Anterior cingulate cortex (tissue), 58 donors: ENCODE data around the gene ZNF195.
"Not testable (repeated sequence)": the region's sequence is repeated elsewhere in the genome, so short reads cannot be mapped to it uniquely, and the experiment has no call there.

Source experiments
- DNase-seq, 58 donors: peaks; one replicate each; lab custom pipeline; 2025; lab: John Stamatoyannopoulos, UW

The ZNF195 gene

DNA sequence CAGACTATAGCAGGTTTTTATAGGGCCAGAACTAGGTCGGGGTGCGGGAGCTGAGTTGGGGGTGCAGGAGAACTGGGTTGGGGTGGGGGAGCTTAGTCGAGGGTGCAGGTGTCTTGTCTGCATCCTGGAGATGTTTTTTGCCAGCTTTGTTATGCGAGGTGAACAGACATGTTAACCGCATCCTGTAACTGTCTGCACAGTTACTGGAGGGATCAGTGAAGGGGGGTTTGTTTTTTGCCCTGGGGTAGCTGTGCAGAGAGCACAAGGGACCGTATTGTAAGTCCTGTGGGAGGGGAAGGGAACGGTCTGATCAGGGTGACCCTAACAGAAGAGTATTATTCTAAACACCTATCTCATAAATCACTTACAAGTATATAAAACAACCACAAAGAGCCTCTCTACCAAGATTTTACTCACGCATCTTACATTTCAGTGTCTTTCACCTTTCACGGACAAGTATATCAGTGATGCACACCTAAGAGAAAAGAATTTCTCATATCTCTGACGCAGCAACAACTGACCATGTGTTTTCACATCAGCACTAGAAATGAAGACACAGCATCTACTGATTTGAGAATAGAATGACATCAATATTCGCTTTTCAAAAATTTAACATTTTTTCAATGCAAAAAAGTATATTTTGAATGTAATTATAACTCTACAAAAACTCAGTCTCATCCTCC, 20.8 kb downstream of the ZNF195 start:
- DNase-seq: no peak

DNA sequence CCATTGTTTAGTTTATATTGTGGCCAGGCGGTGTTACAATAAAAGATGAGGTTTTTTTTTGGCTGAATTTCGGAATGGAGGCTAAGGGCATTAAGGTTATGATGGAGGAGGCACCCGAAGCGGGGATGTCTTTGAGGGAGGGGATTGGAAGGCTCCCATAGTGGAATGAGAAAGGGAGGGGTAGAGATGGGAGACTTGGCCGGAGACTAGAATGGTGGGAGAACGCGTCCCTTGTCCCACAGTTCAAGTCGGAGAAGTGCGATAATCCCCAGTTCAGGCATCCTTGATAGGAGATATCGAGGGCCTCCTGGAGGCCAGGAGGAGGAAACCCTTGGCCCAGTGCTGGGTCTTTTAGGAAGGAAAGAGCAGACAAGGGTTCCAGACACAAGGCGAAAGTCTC, 21.6 kb downstream of the ZNF195 start:
- no peak for DNase-seq

GRCh38 chr11:3356858-3357257, 22.1 kb downstream of the ZNF195 start:
- no peak for DNase-seq

- DNase-seq: no peak
These were observed 25.9 kb downstream of the ZNF195 start for GRCh38 chr11:3353066-3353465.

DNA sequence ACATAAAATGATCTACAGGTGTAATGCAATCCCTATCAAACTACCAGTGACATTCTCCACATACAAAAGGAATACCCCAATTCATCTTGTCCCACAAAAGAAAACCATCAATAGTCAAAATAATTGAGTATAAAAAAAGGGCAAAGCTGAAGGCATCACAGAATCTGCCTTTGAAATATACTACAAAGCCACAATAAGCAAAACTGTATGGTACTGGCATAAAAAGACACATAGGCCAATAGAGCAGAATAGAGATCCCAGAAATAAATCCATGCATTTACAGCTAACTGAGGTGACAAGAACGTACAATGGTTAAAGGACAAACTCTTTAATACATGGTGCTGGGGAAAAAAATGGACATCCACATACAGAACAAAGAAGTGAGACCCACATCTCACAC, 31.8 kb downstream of the ZNF195 start:
- no peak for DNase-seq

GRCh38 chr11:3346587-3346986, 32.4 kb downstream of the ZNF195 start:
- DNase-seq: no peak

GRCh38 chr11:3345736-3346135, 33.2 kb downstream of the ZNF195 start:
- DNase-seq: no peak

DNA sequence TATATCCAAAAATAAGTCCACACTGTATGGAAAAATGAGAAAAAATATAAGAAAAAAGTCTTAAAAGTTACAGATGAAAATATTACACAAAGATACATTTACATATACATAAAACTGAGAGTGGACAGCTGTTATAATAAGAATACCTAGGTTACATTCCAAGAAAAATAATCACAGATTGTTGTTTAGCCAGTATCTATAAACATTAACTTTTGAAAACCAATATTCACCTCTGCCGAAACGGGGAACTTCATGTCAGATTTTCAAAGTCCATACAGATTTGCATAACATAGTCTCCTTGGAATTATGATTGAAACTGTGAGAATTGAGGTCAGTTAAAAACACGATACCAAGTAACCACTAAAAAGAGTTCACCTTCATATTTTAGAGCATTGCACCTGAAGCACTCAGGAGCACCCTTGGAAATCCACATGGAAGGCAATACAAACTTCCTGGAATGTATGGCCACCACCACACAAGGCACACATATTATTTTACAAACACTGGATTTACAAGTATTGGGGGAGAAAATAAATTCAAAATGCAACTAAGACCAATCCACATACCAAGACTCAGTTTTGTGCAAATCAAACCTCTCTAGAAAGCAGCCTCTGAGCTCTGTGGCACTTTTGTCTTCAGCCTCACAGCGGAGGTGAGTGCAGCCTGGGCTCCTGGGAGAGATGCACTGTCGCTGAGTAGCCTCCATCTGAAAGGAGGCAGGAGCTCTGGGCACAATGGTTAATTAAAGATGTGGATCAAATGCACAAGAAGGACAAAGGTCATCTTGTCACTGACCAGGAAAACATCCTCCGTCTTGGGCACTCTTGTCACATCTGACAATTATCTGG, 34.4 kb downstream of the ZNF195 start:
- no peak for DNase-seq

GRCh38 chr11:3342709-3343108, 36.2 kb downstream of the ZNF195 start:
- no peak for DNase-seq

DNA sequence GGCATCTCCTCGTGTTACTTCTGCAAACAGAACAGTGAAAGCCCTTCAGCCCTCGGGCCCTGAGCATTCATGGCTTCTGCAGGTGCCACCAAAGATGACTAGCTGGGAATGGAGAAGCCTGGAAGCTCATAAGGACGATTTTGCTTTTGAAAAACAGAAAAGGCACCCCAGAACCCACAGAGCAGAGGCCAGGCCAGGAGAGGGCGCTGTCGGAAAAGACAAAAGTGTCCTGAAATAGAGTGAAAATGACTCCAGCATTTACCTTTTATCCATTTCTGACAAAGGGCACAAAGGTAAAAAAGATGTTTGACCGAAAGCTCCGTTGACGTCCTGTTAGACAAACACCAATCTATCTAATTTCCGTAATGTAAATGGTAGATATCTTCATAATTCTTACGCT, 37.6 kb downstream of the ZNF195 start:
- DNase-seq: peak in 8 of 58 donors; percentile 1 to 51 (median 4)

DNA sequence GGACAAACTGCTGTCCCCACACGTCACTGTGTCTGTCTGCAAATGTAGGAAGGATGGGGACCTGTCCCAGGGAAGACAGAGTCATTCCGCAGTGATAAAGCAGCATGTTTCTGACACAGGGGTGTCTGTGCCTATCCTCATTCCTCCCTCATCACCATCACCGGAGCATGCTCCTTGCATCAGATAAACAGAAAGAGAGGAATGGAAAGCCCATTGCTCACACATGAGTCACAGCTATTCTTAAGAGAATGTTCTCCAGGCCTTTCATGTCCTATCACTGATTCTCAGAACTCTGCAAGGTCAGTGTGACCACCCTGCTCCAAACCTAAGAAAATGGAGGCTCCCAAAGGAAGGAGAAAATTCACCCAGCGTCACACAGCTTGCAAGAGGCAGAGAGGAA, 38.9 kb downstream of the ZNF195 start:
- no peak for DNase-seq

- no peak for DNase-seq
These were observed 39.7 kb downstream of the ZNF195 start for GRCh38 chr11:3339340-3339624.

DNA sequence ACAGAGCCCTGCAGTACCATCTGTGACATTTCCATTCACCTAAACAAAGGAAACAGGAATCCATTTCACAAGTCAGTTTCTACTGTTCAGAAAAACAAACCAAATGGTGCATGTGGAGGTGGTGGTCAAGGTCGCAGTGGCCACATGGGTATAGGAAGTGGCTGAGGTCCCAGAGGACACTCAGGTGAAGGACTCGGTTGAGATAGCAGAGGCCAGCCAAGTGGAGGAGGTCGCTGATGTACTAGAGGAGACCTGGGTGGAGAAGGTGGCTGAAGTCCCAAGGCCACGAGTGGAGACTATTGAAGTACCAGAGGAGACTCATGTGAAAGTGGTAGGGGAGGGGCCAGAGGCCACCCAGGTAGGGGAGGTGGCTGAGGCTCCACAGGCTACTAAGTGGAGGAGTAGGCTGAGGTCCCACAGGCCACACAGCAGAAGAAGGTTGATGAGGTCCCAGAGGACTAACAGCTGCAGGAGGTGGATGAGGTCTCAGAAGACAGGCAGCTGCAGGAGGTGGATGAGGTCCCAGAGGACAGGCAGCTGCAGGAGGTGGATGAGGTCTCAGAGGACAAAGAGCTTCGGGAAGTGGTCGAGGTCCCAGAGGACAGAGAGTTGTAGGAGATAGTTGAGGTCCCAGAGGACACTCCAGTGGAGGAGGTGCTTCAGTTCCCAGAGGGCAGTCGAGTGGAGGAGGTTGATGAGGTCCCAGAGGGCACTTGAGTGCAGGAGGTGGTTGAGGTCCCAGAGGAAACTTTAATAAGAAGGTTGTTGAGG, 40.2 kb downstream of the ZNF195 start:
- DNase-seq: no peak

- not testable (repeated sequence) for DNase-seq
These were observed 42.5 kb downstream of the ZNF195 start for GRCh38 chr11:3336420-3336819.

DNA sequence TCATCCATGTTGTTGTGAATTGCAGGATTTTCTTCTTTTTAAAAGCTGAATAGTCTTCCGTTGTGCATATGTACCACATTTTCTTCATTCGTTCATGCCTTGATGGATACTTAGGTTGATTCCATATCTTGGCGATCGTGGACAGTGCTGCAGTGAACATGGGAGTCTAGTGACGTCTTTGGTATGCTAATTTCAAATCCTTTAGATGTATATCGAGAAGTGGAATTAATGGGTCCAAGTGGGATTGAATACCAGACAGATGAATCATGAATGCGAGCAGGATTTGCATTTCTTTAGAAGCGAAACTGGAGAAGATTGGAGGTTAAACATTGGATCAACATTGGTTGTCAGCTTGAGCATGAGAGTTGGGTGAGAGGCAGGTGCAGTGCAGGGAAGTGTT, 45.8 kb downstream of the ZNF195 start:
- not testable (repeated sequence) for DNase-seq

GRCh38 chr11:3331078-3331477, 47.9 kb downstream of the ZNF195 start:
- not testable (repeated sequence) for DNase-seq

- DNase-seq: not testable (repeated sequence)
These were observed 48.9 kb downstream of the ZNF195 start for GRCh38 chr11:3330064-3330463.

DNA sequence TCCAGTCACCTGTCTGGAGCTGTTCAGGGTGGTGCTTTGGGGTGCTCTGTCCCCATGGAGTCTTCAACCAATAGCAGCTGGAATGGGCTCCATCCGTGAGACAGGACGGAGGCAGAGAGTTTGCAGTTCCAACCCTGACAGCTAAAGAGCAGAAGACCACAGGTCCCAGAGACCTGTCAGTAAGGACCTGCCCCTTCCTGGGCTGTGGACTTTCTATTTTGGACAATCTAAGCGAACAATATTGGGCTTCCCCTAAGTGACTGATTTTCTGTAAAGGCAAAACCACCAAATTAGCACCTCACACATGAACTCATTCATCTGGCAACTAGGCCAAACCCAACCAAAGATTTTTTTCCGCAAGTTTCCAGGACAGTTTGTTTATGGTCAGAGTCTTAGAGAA, 50.4 kb downstream of the ZNF195 start:
- not testable (repeated sequence) for DNase-seq

DNA sequence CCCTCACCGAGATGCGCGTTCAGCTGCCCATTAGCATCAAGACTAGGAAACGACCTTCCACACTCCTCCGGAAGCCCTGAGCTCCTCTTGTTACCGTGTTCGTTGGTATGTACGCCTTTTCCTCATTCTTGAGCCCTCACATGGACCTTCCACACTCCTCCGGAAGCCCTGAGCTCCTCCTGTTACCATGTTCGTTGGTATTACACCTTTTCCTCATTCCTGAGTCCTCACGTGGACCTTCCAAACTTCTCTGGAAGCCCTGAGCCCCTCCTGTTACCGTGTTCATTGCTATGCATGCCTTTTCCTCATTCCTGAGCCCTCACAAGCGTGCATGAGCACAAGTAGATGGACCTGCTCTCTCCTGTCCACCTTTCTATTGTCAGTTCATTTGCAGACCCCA, 52.5 kb downstream of the ZNF195 start:
- DNase-seq: not testable (repeated sequence)

DNA sequence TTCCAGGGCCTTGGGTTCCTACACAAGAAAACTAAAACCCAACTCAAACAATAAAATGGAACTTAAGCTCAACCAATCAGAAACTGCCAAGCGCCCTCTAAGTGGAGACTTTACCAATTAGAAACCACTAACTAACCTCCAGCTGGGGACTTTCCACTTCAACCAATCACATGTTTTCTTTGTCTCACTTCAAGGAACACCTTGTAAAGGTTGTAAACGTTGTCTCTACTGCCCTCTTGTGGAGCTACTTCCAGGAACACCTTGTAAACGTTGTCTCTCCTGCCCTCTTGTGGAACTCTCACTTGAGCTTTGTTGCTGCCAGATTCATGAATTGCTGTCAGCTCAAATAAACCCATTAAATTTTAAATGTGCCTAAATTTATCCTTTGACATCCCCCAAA, 54.2 kb downstream of the ZNF195 start:
- DNase-seq: not testable (repeated sequence)
